Erythroblast (primary cell): Measurements from ENCODE around the gene TMEM222.

Source experiments
- GATA1 ChIP-seq: IDR thresholded peaks from 2 replicates; pipeline ENCODE4 v1.6.1; 2011; ENCODE audit warnings: low read depth, mild to moderate bottlenecking, control low read depth, low read length, moderate library complexity
- POLR2A ChIP-seq: IDR thresholded peaks from 2 replicates; pipeline ENCODE4 v1.6.1; 2011; ENCODE audit warnings: mild to moderate bottlenecking, low read length

DNA sequence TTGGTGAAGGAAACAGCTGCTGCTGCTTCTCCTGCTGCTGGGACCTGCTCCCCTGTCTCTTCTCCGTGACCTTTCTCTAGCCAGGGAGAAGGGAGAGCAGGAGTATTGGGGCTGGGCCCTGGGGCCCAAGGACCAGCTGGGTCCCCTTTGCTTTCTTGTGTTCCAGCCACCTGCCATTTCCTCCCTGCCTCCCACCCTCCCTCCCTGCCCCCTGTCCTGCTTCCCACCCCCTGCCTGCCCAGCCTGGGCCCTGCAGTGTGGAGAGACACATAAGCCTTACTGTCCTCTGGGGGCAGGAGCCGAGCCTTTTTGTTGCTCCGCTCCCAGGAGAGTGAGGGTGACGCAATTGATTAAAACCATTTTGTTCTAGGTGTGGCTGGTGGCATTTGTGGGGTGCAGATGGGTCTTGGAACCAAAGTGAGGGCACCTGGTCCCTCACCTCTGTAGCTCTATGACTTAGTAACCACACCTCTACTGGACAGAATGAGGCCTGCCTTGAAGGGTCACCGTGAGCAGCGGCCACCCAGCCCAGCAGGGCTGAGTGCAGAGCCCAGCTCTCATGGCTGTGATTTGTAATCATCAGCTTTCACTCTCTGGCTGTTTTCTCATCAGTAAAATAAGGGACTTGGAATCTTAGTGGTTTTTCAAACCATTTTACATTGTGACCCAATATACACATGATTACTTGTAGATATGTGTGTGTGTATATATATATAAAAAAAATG, 13.9 kb upstream of the TMEM222 start:
- no peak for TF ChIP-seq POLR2A
- TF ChIP-seq GATA1, result no peak
